ENCODE results near the gene SUSD4.

The SUSD4 gene

GRCh38 chr1:223198628-223198965 lies 165.4 kb downstream of the SUSD4 start:
- Histone ChIP-seq H3K4me1 (no peaks in the 10 kb centered on the region), H3K27me3 (no peaks in the 10 kb centered on the region), H3K4me3 (ENCODE audit: low read depth, low read length) (no peak overlapping the region), H3K36me3 (no peaks in the 10 kb centered on the region), H3K9me3 (no peaks in the 10 kb centered on the region)
- TF ChIP-seq, protein P1, sequence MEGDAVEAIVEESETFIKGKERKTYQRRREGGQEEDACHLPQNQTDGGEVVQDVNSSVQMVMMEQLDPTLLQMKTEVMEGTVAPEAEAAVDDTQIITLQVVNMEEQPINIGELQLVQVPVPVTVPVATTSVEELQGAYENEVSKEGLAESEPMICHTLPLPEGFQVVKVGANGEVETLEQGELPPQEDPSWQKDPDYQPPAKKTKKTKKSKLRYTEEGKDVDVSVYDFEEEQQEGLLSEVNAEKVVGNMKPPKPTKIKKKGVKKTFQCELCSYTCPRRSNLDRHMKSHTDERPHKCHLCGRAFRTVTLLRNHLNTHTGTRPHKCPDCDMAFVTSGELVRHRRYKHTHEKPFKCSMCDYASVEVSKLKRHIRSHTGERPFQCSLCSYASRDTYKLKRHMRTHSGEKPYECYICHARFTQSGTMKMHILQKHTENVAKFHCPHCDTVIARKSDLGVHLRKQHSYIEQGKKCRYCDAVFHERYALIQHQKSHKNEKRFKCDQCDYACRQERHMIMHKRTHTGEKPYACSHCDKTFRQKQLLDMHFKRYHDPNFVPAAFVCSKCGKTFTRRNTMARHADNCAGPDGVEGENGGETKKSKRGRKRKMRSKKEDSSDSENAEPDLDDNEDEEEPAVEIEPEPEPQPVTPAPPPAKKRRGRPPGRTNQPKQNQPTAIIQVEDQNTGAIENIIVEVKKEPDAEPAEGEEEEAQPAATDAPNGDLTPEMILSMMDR (IDR thresholded peaks at IDR 0.05; ENCODE audit: low read depth, low read length), result no peak
- DNase-seq, result no peak

GRCh38 chr1:223197923-223198627 lies 165.9 kb downstream of the SUSD4 start:
- no peak for DNase-seq

DNA sequence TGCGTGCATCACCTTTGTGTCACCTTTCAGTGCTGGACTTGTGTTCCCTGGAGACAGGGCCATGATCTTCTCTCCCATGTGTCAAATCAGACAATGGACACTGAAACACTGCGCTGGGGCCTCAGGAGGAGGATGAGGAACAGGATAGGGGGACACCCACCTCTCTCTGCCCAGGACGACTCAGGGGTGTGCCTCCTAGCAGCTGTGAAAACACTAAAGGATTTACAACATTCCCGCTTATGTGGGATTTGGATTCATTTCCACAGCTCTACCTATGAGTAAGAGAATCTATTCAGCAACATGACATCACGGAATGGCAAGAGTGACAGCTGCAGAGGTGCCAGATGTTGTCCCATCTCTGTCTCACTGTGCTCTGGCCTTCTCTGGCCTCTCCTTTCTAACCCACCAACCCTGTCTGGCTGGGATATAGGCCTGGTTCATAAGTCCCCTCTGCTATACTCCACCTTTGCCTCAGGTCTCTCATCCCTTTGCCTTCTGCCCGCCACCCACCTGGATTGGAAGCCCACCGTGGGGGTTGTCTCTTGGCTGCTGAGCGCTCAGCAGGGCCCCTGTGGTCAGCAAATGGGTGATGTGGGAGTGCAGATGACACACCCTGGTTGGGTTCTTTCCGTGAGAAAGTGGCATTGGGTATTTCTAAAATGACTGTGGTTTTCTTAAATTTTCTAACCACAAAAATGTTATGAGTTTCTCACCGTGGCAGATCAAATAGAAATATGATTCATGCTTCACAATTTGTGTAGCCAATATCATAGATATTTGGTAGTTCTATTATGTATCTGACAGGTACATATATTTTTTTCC lies 173.9 kb downstream of the SUSD4 start:
- Histone ChIP-seq H3K36me3 (no peaks in the 10 kb centered on the region), H3K4me1 (no peaks in the 10 kb centered on the region), H3K27me3 (peaks cover 6% of the 10 kb centered on the region; the same call in 1 of the 2 replicates), H3K4me3 (ENCODE audit: low read depth, low read length) (no peak overlapping the region), H3K9me3 (no peaks in the 10 kb centered on the region)
- DNase-seq, result no peak
- TF ChIP-seq, protein P1 (IDR thresholded peaks at IDR 0.05; ENCODE audit: low read depth, low read length), result no peak

More at GRCh38 chr1:223197923-223198627, 165.9 kb downstream of the SUSD4 start:
- H3K9me3 ChIP-seq, result no peaks in the 10 kb centered on the region
- H3K27me3 ChIP-seq, result no peaks in the 10 kb centered on the region
- no peaks in the 10 kb centered on the region for H3K4me1 ChIP-seq
- no peaks in the 10 kb centered on the region for H3K36me3 ChIP-seq
- TF ChIP-seq, protein P1 (IDR thresholded peaks at IDR 0.05; ENCODE audit: low read depth, low read length), result no peak
- no peak overlapping the region for H3K4me3 ChIP-seq (ENCODE audit: low read depth, low read length)

- Histone ChIP-seq H3K27me3 (peaks cover 6% of the 10 kb centered on the region; the same call in 1 of the 2 replicates), H3K36me3 (no peaks in the 10 kb centered on the region), H3K9me3 (no peaks in the 10 kb centered on the region), H3K4me3 (ENCODE audit: low read depth, low read length) (no peak overlapping the region), H3K4me1 (no peaks in the 10 kb centered on the region)
- no peak for DNase-seq
- TF ChIP-seq, protein P1 (IDR thresholded peaks at IDR 0.05; ENCODE audit: low read depth, low read length), result no peak
Observed at GRCh38 chr1:223189525-223189902, 174.5 kb downstream of the SUSD4 start.

DNA sequence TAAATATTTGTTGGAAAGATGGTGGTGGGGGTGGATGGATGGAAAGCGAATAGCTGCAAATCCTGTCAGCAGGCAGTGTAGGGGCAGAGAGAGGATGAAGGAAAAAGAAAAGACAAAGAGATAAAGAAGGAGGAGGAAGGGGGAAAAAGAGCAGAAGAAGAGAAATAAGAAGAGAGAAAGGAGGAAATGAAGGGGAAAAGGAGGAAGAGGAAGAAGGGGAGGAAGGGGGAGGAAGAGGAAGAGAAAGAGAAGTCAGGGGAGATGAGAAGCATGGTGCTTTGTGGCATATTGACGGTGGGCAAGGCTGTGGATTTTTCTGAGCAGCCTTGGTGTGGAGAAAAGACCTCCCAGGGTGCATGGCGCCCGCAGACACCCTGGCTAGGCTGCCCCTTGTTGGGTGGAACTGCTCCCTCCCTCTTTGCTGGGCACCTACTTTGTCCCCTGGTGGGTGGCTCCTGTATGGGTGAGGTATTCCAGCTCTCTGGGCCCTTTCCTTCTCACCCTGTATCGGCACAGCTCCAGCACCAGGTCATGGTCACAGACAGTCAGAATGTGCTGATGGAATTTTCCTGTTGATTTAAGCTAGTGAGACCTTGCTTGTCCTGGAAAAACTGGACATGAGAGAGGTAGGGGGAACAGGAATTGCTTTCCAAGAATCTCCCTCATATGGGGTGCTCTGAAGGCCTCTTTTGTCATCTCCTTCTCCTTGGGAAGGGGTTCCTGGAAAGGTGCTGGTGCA lies 175.2 kb downstream of the SUSD4 start:
- TF ChIP-seq, protein P1 (IDR thresholded peaks at IDR 0.05; ENCODE audit: low read depth, low read length), result no peak
- Histone ChIP-seq H3K9me3 (no peaks in the 10 kb centered on the region), H3K4me1 (no peaks in the 10 kb centered on the region), H3K27me3 (peaks cover 6% of the 10 kb centered on the region; the same call in 1 of the 2 replicates), H3K4me3 (ENCODE audit: low read depth, low read length) (no peak overlapping the region), H3K36me3 (no peaks in the 10 kb centered on the region)
- no peak for DNase-seq
